Mammary epithelial cell (primary cell): ENCODE measurements around the gene KCNIP1.

Experiments
- CTCF ChIP-seq, 2 donors: IDR thresholded peaks in 1 of 2; conservative IDR thresholded peaks in 1 of 2; 2 replicates each; pipeline ENCODE4 v1.5.1; 2011 to 2012; ENCODE audit warnings: inconsistent platforms in 2 of 2, low read length in 2 of 2, mild to moderate bottlenecking in 2 of 2, control low read depth in 1 of 2, low read depth in 1 of 2; ENCODE audit not compliant: insufficient read depth in 1 of 2; ENCODE audit errors: extremely low read depth in 1 of 2
- EZH2 ChIP-seq: IDR thresholded peaks from 2 replicates; pipeline ENCODE4 v1.6.1; 2012; ENCODE audit warnings: low read length, inconsistent platforms, borderline replicate concordance

GRCh38 chr5:170623576-170624181 lies 119.9 kb downstream of the KCNIP1 start:
- TF ChIP-seq EZH2 (no peak), CTCF (conservative IDR thresholded peaks at IDR 0.05 in 1 of 2, IDR thresholded peaks at IDR 0.05 in 1 of 2; ENCODE audit: extremely low read depth in 1 of 2, insufficient read depth in 1 of 2, low read depth in 1 of 2, low read length in 2 of 2) (peak; percentile 76 to 82)
